Neural crest cell (in vitro differentiated cells): Measurements from ENCODE around the gene TRPC4AP. TPM values are rescaled to one million over a fixed set of nuclear protein-coding genes. Genes with fewer than 3 reads are reported as not detected.

Source experiments
- DNase-seq: peaks from one replicate; pipeline ENCODE4 v3.0.0; 2021; ENCODE audit warnings: low read depth, mixed read lengths, low spot score
- H3K27ac Mint-ChIP-seq: one replicate; pipeline ENCODE4 v1.8.0; 2021; ENCODE audit warnings: mild to moderate bottlenecking, mixed read lengths; ENCODE audit not compliant: unreplicated experiment
- H3K27me3 Mint-ChIP-seq: 2 replicates; pipeline ENCODE4 v1.8.0; 2021; ENCODE audit warnings: low read depth, mild to moderate bottlenecking, mixed read lengths
- H3K36me3 Mint-ChIP-seq: 2 replicates; pipeline ENCODE4 v1.8.0; 2021; ENCODE audit warnings: low read depth, mild to moderate bottlenecking, mixed read lengths
- H3K4me1 Mint-ChIP-seq: 2 replicates; pipeline ENCODE4 v1.8.0; 2021; ENCODE audit warnings: mixed read lengths
- H3K4me3 Mint-ChIP-seq: one replicate; pipeline ENCODE4 v1.8.0; 2021; ENCODE audit warnings: mild to moderate bottlenecking, mixed read lengths
- H3K9me3 Mint-ChIP-seq: 2 replicates; pipeline ENCODE4 v1.8.0; 2021; ENCODE audit warnings: mixed read lengths
- total RNA-seq: library from RNA; stranded (reverse); gene quantifications from 2 replicates; pipeline ENCODE4 v1.2.1, GENCODE V29; 2021
- TF ChIP-seq, protein P1 (sequence below): fragments of 200-600 bp; sonication (generic); conservative IDR thresholded peaks from 2 replicates; pipeline ENCODE4 v1.5.0; 2021; ENCODE audit warnings: antibody characterized with exemption, mild to moderate bottlenecking

The TRPC4AP gene
- total RNA-seq, 1 donor from 2014 or later = 96.2 TPM

DNA sequence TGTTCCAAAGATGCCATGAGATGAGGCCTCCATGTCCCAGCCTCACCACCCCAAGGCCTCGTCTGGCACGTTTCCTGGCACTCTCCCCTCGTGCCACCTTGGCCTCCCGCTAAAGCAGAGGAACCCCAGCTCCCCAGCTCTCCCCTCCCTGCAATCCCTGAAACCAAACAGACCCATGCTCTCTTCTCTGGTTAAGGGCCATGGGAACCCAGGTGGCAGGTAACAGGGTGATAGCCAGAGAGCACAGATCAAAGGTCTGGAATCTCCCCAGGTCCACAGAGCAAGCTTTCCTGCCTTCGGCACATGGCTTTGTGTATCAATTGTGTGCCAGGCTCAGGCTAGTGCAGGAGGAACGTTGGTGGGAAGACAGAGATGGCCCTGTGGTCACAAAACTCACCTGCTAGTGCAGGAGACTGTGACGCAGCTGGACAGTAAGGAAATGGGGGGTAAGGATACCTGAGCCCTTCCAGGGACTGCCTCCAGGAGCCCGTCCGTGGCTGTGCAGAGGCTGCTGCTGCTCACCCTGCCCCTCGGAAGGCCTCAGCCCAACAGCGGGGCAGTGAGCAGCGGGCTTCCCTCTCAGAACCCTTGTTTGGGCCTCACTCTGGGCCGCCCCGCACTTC is 98.0 kb downstream of the TRPC4AP start:
- no peaks in the 10 kb centered on the region for H3K9me3 Mint-ChIP-seq
- H3K27ac Mint-ChIP-seq = no peak overlapping the region

DNA sequence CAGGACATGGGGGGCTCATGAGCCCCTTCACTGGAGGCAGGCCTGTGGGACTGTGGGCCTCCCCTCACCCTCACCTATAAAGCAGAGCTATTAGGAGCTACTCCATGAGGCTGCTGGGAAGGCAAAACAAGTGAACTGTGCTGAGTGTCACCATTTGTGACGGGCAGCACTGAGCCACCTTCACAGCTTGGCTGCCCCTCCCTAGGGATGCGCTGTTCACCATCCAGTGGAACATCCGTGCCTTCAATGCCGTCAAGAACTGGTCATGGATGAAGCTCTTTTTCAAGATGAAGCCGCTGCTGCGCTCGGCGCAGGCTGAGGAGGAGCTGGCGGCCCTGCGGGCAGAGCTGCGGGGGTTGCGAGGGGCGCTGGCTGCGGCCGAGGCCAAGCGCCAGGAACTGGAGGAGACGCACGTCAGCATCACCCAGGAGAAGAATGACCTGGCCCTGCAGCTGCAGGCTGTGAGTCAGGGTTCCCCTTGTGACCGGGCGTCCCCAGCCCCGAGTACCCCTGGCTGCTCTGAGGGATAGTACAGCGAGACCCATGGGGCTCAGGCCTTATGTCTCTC is 98.6 kb downstream of the TRPC4AP start:
- Mint-ChIP-seq H3K4me1 (no peaks in the 10 kb centered on the region), H3K4me3 (no peak overlapping the region), H3K27ac (no peak overlapping the region), H3K9me3 (no peaks in the 10 kb centered on the region), H3K27me3 (peaks cover 5% of the 10 kb centered on the region), H3K36me3 (peaks cover 13% of the 10 kb centered on the region)
- TF ChIP-seq, protein P1, sequence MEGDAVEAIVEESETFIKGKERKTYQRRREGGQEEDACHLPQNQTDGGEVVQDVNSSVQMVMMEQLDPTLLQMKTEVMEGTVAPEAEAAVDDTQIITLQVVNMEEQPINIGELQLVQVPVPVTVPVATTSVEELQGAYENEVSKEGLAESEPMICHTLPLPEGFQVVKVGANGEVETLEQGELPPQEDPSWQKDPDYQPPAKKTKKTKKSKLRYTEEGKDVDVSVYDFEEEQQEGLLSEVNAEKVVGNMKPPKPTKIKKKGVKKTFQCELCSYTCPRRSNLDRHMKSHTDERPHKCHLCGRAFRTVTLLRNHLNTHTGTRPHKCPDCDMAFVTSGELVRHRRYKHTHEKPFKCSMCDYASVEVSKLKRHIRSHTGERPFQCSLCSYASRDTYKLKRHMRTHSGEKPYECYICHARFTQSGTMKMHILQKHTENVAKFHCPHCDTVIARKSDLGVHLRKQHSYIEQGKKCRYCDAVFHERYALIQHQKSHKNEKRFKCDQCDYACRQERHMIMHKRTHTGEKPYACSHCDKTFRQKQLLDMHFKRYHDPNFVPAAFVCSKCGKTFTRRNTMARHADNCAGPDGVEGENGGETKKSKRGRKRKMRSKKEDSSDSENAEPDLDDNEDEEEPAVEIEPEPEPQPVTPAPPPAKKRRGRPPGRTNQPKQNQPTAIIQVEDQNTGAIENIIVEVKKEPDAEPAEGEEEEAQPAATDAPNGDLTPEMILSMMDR = no peak
- no peak for DNase-seq

More for the DNA sequence above, 98.0 kb downstream of the TRPC4AP start:
- no peak for DNase-seq
- peaks cover 5% of the 10 kb centered on the region for H3K27me3 Mint-ChIP-seq
- no peak overlapping the region for H3K4me3 Mint-ChIP-seq
- TF ChIP-seq, protein P1 = no peak
- peaks cover 10% of the 10 kb centered on the region for H3K36me3 Mint-ChIP-seq
- no peaks in the 10 kb centered on the region for H3K4me1 Mint-ChIP-seq

DNA sequence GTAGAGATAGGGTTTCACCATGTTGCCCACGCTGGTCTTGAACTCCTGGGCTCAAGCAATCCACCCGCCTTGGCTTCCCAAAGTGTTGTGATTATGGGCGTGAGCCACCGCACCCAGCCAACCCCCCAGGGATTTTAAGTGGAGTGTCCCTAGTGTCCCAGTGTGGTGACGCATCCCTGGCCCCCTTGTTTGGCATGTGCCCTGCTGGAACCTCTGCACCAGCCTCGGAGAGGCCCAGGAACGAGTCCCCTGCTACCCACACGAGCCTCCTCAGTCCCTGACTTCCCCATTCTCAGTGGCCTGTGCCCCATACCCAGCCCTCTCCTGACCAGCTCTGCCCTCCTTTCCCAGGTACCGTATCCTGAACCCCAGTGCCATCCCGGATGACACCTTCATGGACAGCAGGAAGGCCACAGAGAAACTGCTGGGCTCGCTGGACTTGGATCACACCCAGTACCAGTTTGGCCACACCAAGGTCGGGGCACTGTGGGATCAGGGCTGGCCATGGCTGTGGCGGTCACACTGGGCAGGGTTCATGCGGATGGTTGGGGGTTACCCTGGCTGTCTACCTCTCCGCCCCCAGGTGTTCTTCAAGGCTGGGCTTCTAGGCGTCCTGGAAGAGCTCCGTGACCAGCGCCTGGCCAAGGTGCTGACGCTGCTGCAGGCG is 99.7 kb downstream of the TRPC4AP start:
- no peak for DNase-seq
- no peaks in the 10 kb centered on the region for H3K9me3 Mint-ChIP-seq
- H3K27ac Mint-ChIP-seq = no peak overlapping the region
- peaks cover 4% of the 10 kb centered on the region for H3K4me1 Mint-ChIP-seq
- TF ChIP-seq, protein P1 = no peak
- peaks cover 4% of the 10 kb centered on the region for H3K27me3 Mint-ChIP-seq
- H3K4me3 Mint-ChIP-seq = no peak overlapping the region
- H3K36me3 Mint-ChIP-seq = peaks cover 11% of the 10 kb centered on the region

DNA sequence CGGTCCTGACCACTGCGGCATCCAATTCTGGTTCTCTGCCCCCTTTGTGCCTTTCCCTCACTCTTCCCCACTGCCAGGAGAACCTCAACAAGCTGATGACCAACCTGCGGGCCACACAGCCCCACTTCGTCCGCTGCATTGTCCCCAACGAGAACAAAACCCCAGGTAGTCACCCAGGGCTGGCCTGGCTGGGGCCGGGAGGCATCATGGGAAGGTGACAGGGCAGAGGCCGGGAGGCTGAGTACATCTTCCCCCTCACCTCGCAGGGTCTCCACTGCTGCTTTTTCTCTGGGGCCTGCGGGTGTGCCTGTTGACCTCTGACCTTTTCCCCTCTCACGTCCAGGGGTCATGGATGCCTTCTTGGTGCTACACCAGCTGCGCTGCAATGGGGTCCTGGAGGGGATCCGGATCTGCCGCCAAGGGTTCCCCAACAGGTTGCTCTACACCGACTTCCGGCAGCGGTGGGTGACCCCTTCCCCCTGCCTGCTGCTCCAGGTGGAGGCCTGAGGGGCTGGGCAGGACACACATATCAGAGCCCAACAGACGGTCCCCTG is 101.9 kb downstream of the TRPC4AP start:
- DNase-seq = no peak
- Mint-ChIP-seq H3K27ac (peak overlapping the region; percentile 81), H3K9me3 (no peaks in the 10 kb centered on the region), H3K27me3 (peaks cover 7% of the 10 kb centered on the region), H3K36me3 (peaks cover 3% of the 10 kb centered on the region), H3K4me3 (peak overlapping the region; percentile 0), H3K4me1 (peaks cover 4% of the 10 kb centered on the region)
- TF ChIP-seq, protein P1 = no peak

DNA sequence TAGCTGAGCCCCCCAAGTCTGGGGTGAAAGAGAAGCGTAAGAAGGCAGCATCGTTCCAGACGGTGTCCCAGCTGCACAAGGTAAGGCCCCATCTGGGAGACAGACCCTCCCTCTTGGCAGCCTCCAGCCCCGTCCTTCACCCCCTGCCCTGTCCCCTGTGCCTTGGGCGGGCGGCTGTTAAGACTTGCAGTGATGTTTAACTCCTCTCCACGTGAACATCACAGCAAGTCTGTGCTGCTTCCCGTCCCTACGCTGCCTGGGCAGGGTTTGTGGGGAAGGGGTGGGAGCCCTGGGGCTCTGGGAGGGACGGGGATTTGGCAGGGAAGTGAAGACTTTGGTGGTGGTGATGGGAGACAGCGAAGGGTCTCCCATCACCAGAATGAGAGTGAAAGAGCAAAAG is 102.4 kb downstream of the TRPC4AP start:
- TF ChIP-seq, protein P1 = no peak
- H3K27ac Mint-ChIP-seq = no peak overlapping the region
- peaks cover 12% of the 10 kb centered on the region for H3K27me3 Mint-ChIP-seq
- peaks cover 5% of the 10 kb centered on the region for H3K4me1 Mint-ChIP-seq
- H3K4me3 Mint-ChIP-seq = no peak overlapping the region
- no peaks in the 10 kb centered on the region for H3K9me3 Mint-ChIP-seq
- peaks cover 3% of the 10 kb centered on the region for H3K36me3 Mint-ChIP-seq
- DNase-seq = no peak
